HG03354 (cell line): ENCODE measurements around the gene NEU1.
"Not testable (repeated sequence)": the region's sequence is repeated elsewhere in the genome, so short reads cannot be mapped to it uniquely, and the experiment has no call there.

ENCODE experiments used
- ATAC-seq: cut with Tn5 transposase; IDR thresholded peaks from one replicate; pipeline ENCODE4 v1.9.1; 2021; ENCODE audit warnings: mild to moderate bottlenecking; ENCODE audit not compliant: unreplicated experiment, poor library complexity, severe bottlenecking

The NEU1 gene

GRCh38 chr6:31850765-31851484 is 11.7 kb downstream of the NEU1 start:
- no peak for ATAC-seq

- no peak for ATAC-seq
Observed at GRCh38 chr6:31847276-31847978, 15.2 kb downstream of the NEU1 start.

DNA sequence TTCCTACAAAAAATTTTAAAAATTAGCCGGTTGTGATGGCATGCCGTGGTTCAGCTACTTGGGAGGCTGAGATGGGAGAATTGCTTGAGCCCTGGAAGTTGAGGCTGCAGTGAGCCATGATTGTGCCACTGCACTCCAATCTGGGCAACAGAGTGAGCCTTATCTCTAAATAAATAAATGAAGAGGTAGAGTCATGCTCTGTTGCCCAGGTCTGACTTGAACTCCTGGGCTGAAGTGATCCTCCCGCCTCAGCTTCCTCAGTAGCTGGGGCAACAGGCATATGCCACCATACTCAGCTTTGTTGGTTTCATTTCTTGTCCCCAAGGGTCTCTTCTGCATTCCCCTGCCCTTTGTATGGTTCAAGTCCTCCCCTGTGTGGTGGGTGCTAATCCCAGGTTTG is 18.1 kb downstream of the NEU1 start:
- no peak for ATAC-seq

DNA sequence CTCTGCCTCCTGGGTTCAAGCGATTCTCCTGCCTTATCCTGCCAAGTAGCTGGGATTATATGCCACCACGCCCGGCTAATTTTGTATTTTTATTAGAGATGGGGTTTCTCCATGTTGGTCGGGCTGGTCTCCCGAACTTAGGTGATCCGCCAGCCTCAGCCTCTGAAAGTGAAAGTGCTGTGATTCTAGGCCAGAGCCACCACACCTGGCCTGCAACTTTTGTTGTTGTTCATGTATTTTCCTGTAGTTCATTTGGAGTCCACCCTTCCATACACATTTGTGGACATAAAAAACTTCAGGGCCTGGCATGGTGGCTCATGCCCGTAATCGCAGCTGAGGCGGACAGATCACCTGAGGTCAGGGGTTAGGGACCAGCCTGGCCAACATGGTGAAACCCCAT is 20.6 kb downstream of the NEU1 start:
- ATAC-seq = no peak

- not testable (repeated sequence) for ATAC-seq
Observed at GRCh38 chr6:31839779-31840126, 22.9 kb downstream of the NEU1 start.

DNA sequence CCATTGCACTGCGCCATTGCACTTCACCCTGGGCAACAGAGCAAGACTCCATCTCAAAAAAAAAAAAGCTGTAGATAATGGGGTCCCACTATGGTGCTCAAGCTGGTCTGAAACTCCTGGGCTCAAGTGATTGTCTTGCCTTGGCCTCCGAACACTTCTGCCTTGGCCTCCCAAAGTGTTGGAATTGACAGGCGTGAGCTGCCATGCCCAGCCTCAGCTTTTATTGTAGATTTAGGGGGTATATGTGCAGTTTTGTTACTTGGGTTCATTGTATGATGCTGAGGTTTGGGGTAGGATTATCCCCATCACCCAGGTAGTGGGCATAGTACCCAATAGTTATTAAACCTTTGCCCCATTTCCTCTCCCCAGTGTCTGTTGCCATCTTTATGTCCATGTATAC is 23.7 kb downstream of the NEU1 start:
- no peak for ATAC-seq

GRCh38 chr6:31838114-31838553 is 24.5 kb downstream of the NEU1 start:
- not testable (repeated sequence) for ATAC-seq

DNA sequence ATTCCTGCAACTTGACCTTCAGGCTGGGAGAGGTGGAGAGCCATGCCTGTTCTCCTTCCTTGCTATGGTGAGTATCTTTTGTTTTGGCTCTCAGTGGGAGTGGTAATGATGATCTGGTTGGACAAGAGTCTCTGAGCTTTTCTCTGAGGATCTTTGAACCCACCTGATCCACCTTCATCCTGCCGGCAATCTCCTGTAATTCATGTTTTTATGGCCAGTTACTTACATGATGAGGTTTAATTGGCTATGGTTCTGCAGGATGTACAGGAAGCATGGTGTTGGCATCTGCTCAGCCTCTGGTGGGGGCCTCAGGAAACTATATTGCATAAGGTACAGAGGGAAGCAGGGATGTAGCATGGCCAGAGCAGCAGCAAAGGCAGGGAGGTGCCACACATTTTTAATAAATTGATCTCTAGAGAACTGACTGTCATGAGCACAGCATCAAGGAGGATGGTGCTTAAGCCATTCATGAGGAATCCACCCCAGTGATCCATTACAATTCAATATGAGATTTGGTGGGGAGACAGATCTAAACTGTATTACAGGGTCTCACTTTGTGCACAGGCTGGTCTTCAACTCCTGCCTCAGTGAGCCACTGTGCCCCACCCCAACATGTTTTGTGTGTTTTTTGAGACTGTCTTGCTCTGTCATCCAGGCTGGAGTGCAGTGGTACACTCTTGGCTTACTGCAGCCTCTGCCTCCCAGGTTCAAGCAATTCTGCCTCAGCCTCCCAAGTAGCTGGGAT is 25.1 kb downstream of the NEU1 start:
- ATAC-seq = no peak

DNA sequence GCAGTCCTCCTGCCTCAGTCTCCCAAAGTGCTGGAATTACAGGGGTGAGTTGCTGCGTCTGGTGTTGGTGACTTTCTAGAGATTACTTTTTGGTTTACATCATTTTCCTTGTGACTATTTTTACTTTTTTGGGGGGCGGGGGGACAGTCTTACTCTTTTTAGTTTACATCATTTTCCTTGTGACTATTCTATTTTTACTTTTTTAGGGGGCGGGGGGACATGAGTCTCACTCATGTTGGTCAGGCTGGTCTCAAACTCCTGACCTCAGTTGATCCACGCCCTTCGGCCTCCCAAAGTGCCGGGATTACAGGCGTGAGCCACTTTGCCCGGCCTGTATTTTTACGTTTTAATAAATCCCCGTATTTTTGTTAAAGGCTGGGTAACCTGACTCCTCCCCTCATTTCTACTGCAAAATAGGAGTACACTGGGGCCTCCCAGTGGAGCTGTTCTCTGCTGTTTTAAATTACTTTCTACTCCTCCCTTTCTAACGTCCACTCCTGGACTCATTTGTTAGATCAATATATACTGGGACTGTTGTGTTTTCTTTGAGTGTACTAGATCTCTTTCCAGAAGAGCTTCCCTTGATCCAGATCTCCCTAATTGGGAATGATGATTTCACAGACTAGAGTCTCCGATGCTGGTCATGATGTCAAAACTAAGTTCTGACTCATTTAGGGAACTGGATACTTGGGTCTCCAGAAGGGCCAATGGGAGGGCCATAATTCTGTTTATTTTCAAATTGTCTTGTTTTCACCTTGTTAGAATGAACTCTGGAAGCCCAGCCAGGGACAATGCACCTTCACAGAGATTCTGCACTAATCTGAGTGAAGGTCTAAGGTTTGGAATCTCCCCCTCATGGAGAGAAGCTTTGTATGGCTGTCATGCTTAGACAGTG is 25.9 kb downstream of the NEU1 start:
- no peak for ATAC-seq

- no peak for ATAC-seq
Observed at GRCh38 chr6:31836047-31836473, 26.6 kb downstream of the NEU1 start.

- ATAC-seq = peak; percentile 45
Observed at GRCh38 chr6:31834367-31835250, 28.0 kb downstream of the NEU1 start.

- ATAC-seq = no peak
Observed at GRCh38 chr6:31831350-31832215, 31.0 kb downstream of the NEU1 start.

- ATAC-seq = no peak
Observed at GRCh38 chr6:31830886-31831335, 31.7 kb downstream of the NEU1 start.

DNA sequence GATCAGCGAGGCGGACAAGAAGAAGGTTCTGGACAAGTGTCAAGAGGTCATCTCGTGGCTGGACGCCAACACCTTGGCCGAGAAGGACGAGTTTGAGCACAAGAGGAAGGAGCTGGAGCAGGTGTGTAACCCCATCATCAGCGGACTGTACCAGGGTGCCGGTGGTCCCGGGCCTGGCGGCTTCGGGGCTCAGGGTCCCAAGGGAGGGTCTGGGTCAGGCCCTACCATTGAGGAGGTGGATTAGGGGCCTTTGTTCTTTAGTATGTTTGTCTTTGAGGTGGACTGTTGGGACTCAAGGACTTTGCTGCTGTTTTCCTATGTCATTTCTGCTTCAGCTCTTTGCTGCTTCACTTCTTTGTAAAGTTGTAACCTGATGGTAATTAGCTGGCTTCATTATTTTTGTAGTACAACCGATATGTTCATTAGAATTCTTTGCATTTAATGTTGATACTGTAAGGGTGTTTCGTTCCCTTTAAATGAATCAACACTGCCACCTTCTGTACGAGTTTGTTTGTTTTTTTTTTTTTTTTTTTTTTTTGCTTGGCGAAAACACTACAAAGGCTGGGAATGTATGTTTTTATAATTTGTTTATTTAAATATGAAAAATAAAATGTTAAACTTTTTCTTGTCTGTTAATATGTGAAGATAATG is 32.9 kb downstream of the NEU1 start:
- ATAC-seq = no peak

DNA sequence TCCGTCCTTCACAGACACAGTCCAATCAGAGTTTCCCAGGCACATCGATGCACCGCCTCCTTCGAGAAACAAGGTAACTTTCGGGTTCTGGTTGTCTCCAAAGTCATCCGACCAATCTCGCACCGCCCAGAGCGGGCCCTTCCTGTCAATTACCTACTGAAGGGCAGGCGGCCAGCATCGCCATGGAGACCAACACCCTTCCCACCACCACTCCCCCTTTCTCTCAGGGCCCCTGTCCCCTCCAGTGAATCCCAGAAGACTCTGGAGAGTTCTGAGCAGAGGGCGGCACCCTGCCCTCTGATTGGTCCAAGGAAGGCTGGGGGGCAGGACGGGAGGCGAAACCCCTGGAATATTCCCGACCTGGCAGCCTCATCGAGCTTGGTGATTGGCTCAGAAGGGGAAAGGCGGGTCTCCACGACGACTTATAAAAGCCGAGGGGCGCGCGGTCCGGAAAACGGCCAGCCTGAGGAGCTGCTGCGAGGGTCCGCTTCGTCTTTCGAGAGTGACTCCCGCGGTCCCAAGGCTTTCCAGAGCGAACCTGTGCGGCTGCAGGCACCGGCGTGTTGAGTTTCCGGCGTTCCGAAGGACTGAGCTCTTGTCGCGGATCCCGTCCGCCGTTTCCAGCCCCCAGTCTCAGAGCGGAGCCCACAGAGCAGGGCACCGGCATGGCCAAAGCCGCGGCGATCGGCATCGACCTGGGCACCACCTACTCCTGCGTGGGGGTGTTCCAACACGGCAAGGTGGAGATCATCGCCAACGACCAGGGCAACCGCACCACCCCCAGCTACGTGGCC is 35.1 kb downstream of the NEU1 start, which contains the start of gene HSPA1B:
HSPA1B (plus strand) TSS at position 453 of the 794 bp plus-strand sequence; CDS start at position 666, 213 bp downstream.
- peak; percentile 78 for ATAC-seq

DNA sequence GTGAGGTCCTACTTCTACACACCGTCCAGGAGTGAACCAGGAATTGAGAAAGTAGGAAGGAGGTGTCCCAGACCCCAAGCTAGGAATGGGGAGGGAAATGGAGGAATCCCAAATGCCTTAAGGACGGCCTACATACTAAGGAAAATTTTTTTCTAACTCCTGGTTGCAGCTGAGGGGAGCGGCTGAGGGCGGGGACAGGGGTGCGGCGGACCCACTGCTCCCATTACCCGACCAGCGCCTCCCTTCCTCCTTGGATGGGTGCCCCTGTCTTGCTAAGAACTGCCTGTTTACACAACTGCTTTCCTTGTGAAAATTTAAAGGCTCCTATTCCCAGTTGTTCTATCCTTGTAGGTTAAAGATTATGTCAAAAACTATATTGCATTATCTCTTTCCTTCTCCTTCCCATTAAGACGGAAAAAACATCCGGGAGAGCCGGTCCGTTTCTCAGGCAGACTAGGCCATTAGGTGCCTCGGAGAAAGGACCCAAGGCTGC is 35.8 kb downstream of the NEU1 start:
- peak; percentile 9 for ATAC-seq
